Measurements from ENCODE around the gene MAS1L.

Gene MAS1L

GRCh38 chr6:29488874-29489273 is 1.1 kb upstream of the MAS1L start:
- Histone ChIP-seq H3K4me3 (ENCODE audit: insufficient read depth in 1 of 2, low read depth in 1 of 2, low read length in 2 of 2) (no peak overlapping the region), H3K36me3 (ENCODE audit: control insufficient read depth in 1 of 2, insufficient read depth in 2 of 2, low read depth in 1 of 2, low read length in 2 of 2) (no peaks in the 10 kb centered on the region), H2AFZ (ENCODE audit: low read depth, low read length) (no peak overlapping the region), H3K4me2 (ENCODE audit: low read length, poor library complexity, severe bottlenecking) (no peak overlapping the region), H3K9ac (ENCODE audit: low read length) (no peak overlapping the region), H3K14ac (ENCODE audit: low read length in 2 of 2) (no peak overlapping the region), H3K27ac (ENCODE audit: low read length, poor library complexity, severe bottlenecking) (no peak overlapping the region), H2BK15ac (ENCODE audit: low read depth, poor library complexity, severe bottlenecking) (no peak overlapping the region), H3K18ac (ENCODE audit: low read depth in 1 of 2, low read length in 2 of 2) (no peak overlapping the region), H3K23ac (ENCODE audit: low read length in 2 of 2) (no peak overlapping the region), H3K9me3 (ENCODE audit: control insufficient read depth, low read length) (no peaks in the 10 kb centered on the region), H2BK12ac (ENCODE audit: low read length in 2 of 2) (no peak overlapping the region), H3K4me1 (ENCODE audit: control insufficient read depth, insufficient read depth, low read depth, low read length) (no peaks in the 10 kb centered on the region), H2BK120ac (ENCODE audit: low read depth, low read length) (no peak overlapping the region), H4K91ac (ENCODE audit: low read length) (no peak overlapping the region), H3K79me1 (replicated peaks; ENCODE audit: low read length, poor library complexity, severe bottlenecking) (no peaks in the 10 kb centered on the region), H2BK5ac (ENCODE audit: low read depth, low read length, poor library complexity, severe bottlenecking) (no peak overlapping the region), H3K4ac (ENCODE audit: low read depth in 1 of 2, low read length in 2 of 2) (no peak overlapping the region), H2AK5ac (ENCODE audit: low read length, severe bottlenecking) (no peak overlapping the region), H3K27me3 (ENCODE audit: control insufficient read depth in 1 of 2, insufficient read depth in 1 of 2, low read length in 2 of 2) (no peaks in the 10 kb centered on the region), H4K8ac (ENCODE audit: low read length) (no peak overlapping the region)
- DNase-seq: no peak

- Histone ChIP-seq H2BK15ac (ENCODE audit: low read depth, poor library complexity, severe bottlenecking) (no peak overlapping the region), H3K4me2 (ENCODE audit: low read length, poor library complexity, severe bottlenecking) (no peak overlapping the region), H2AK5ac (ENCODE audit: low read length, severe bottlenecking) (no peak overlapping the region), H3K9ac (ENCODE audit: low read length) (no peak overlapping the region), H3K36me3 (ENCODE audit: control insufficient read depth in 1 of 2, insufficient read depth in 2 of 2, low read depth in 1 of 2, low read length in 2 of 2) (no peaks in the 10 kb centered on the region), H3K9me3 (ENCODE audit: control insufficient read depth, low read length) (no peaks in the 10 kb centered on the region), H3K4me1 (ENCODE audit: control insufficient read depth, insufficient read depth, low read depth, low read length) (no peaks in the 10 kb centered on the region), H3K27ac (ENCODE audit: low read length, poor library complexity, severe bottlenecking) (no peak overlapping the region), H3K14ac (ENCODE audit: low read length in 2 of 2) (no peak overlapping the region), H2AFZ (ENCODE audit: low read depth, low read length) (no peak overlapping the region), H3K23ac (ENCODE audit: low read length in 2 of 2) (no peak overlapping the region), H3K4ac (ENCODE audit: low read depth in 1 of 2, low read length in 2 of 2) (no peak overlapping the region), H3K79me1 (replicated peaks; ENCODE audit: low read length, poor library complexity, severe bottlenecking) (no peaks in the 10 kb centered on the region), H2BK120ac (ENCODE audit: low read depth, low read length) (no peak overlapping the region), H3K27me3 (ENCODE audit: control insufficient read depth in 1 of 2, insufficient read depth in 1 of 2, low read length in 2 of 2) (no peaks in the 10 kb centered on the region), H3K4me3 (ENCODE audit: insufficient read depth in 1 of 2, low read depth in 1 of 2, low read length in 2 of 2) (no peak overlapping the region), H2BK5ac (ENCODE audit: low read depth, low read length, poor library complexity, severe bottlenecking) (no peak overlapping the region), H2BK12ac (ENCODE audit: low read length in 2 of 2) (no peak overlapping the region), H4K8ac (ENCODE audit: low read length) (no peak overlapping the region), H3K18ac (ENCODE audit: low read depth in 1 of 2, low read length in 2 of 2) (no peak overlapping the region), H4K91ac (ENCODE audit: low read length) (no peak overlapping the region)
- WGBS: 76% methylated on average over 5 of the region's 5 CpGs
- no peak for DNase-seq
These were observed 625 bp downstream of the MAS1L start for GRCh38 chr6:29487131-29487530.

GRCh38 chr6:29486577-29486976 is 1.2 kb downstream of the MAS1L start:
- no peak overlapping the region for H4K8ac ChIP-seq (ENCODE audit: low read length)
- no peaks in the 10 kb centered on the region for H3K27me3 ChIP-seq (ENCODE audit: control insufficient read depth in 1 of 2, insufficient read depth in 1 of 2, low read length in 2 of 2)
- no peak overlapping the region for H2AK5ac ChIP-seq (ENCODE audit: low read length, severe bottlenecking)
- no peak overlapping the region for H3K4me2 ChIP-seq (ENCODE audit: low read length, poor library complexity, severe bottlenecking)
- H2BK5ac ChIP-seq (ENCODE audit: low read depth, low read length, poor library complexity, severe bottlenecking): no peak overlapping the region
- no peak overlapping the region for H3K4me3 ChIP-seq (ENCODE audit: insufficient read depth in 1 of 2, low read depth in 1 of 2, low read length in 2 of 2)
- no peaks in the 10 kb centered on the region for H3K9me3 ChIP-seq (ENCODE audit: control insufficient read depth, low read length)
- H3K23ac ChIP-seq (ENCODE audit: low read length in 2 of 2): no peak overlapping the region
- no peak overlapping the region for H3K9ac ChIP-seq (ENCODE audit: low read length)
- no peaks in the 10 kb centered on the region for H3K79me1 ChIP-seq (replicated peaks; ENCODE audit: low read length, poor library complexity, severe bottlenecking)
- H2BK120ac ChIP-seq (ENCODE audit: low read depth, low read length): no peak overlapping the region
- H2AFZ ChIP-seq (ENCODE audit: low read depth, low read length): no peak overlapping the region
- no peak overlapping the region for H2BK12ac ChIP-seq (ENCODE audit: low read length in 2 of 2)
- no peak overlapping the region for H2BK15ac ChIP-seq (ENCODE audit: low read depth, poor library complexity, severe bottlenecking)
- no peaks in the 10 kb centered on the region for H3K4me1 ChIP-seq (ENCODE audit: control insufficient read depth, insufficient read depth, low read depth, low read length)
- H3K14ac ChIP-seq (ENCODE audit: low read length in 2 of 2): no peak overlapping the region
- no peak overlapping the region for H3K18ac ChIP-seq (ENCODE audit: low read depth in 1 of 2, low read length in 2 of 2)
- no peaks in the 10 kb centered on the region for H3K36me3 ChIP-seq (ENCODE audit: control insufficient read depth in 1 of 2, insufficient read depth in 2 of 2, low read depth in 1 of 2, low read length in 2 of 2)
- 56% methylated on average over 4 of the region's 4 CpGs for WGBS
- DNase-seq: no peak
- H3K4ac ChIP-seq (ENCODE audit: low read depth in 1 of 2, low read length in 2 of 2): no peak overlapping the region
- H3K27ac ChIP-seq (ENCODE audit: low read length, poor library complexity, severe bottlenecking): no peak overlapping the region
- H4K91ac ChIP-seq (ENCODE audit: low read length): no peak overlapping the region

- no peak overlapping the region for H2AK5ac ChIP-seq (ENCODE audit: low read length, severe bottlenecking)
- no peaks in the 10 kb centered on the region for H3K79me1 ChIP-seq (replicated peaks; ENCODE audit: low read length, poor library complexity, severe bottlenecking)
- H4K91ac ChIP-seq (ENCODE audit: low read length): no peak overlapping the region
- H2BK15ac ChIP-seq (ENCODE audit: low read depth, poor library complexity, severe bottlenecking): no peak overlapping the region
- no peaks in the 10 kb centered on the region for H3K27me3 ChIP-seq (ENCODE audit: control insufficient read depth in 1 of 2, insufficient read depth in 1 of 2, low read length in 2 of 2)
- H2BK12ac ChIP-seq (ENCODE audit: low read length in 2 of 2): no peak overlapping the region
- H3K4me2 ChIP-seq (ENCODE audit: low read length, poor library complexity, severe bottlenecking): no peak overlapping the region
- no peaks in the 10 kb centered on the region for H3K36me3 ChIP-seq (ENCODE audit: control insufficient read depth in 1 of 2, insufficient read depth in 2 of 2, low read depth in 1 of 2, low read length in 2 of 2)
- no peaks in the 10 kb centered on the region for H3K4me1 ChIP-seq (ENCODE audit: control insufficient read depth, insufficient read depth, low read depth, low read length)
- no peak overlapping the region for H2BK120ac ChIP-seq (ENCODE audit: low read depth, low read length)
- H3K23ac ChIP-seq (ENCODE audit: low read length in 2 of 2): no peak overlapping the region
- H3K9ac ChIP-seq (ENCODE audit: low read length): no peak overlapping the region
- H3K4ac ChIP-seq (ENCODE audit: low read depth in 1 of 2, low read length in 2 of 2): no peak overlapping the region
- H2AFZ ChIP-seq (ENCODE audit: low read depth, low read length): no peak overlapping the region
- no peak overlapping the region for H2BK5ac ChIP-seq (ENCODE audit: low read depth, low read length, poor library complexity, severe bottlenecking)
- no CpG with 5 or more reads among the region's 1 CpG for WGBS
- H3K9me3 ChIP-seq (ENCODE audit: control insufficient read depth, low read length): no peaks in the 10 kb centered on the region
- no peak overlapping the region for H3K14ac ChIP-seq (ENCODE audit: low read length in 2 of 2)
- H3K27ac ChIP-seq (ENCODE audit: low read length, poor library complexity, severe bottlenecking): no peak overlapping the region
- no peak overlapping the region for H3K4me3 ChIP-seq (ENCODE audit: insufficient read depth in 1 of 2, low read depth in 1 of 2, low read length in 2 of 2)
- no peak overlapping the region for H3K18ac ChIP-seq (ENCODE audit: low read depth in 1 of 2, low read length in 2 of 2)
- DNase-seq: no peak
- no peak overlapping the region for H4K8ac ChIP-seq (ENCODE audit: low read length)
These were observed 4.0 kb downstream of the MAS1L start for GRCh38 chr6:29483735-29484134.

Measured in mesenchymal stem cell (in vitro differentiated cells and primary cell).